HG03439 (cell line): ENCODE data around the gene OR52K1.
"Not testable (repeated sequence)": the region's sequence is repeated elsewhere in the genome, so short reads cannot be mapped to it uniquely, and the experiment has no call there.

ENCODE experiments used
- ATAC-seq: cut with Tn5 transposase; IDR thresholded peaks from one replicate; pipeline ENCODE4 v1.9.1; 2021; ENCODE audit warnings: mild to moderate bottlenecking, moderate library complexity; ENCODE audit not compliant: unreplicated experiment

The OR52K1 gene

GRCh38 chr11:4491405-4491804 lies 9.0 kb downstream of the OR52K1 start:
- not testable (repeated sequence) for ATAC-seq

GRCh38 chr11:4491878-4492606 lies 9.6 kb downstream of the OR52K1 start:
- ATAC-seq: no peak

- ATAC-seq: no peak
Observed at GRCh38 chr11:4493480-4493818, 11.0 kb downstream of the OR52K1 start.

- no peak for ATAC-seq
Observed at GRCh38 chr11:4495487-4495886, 13.0 kb downstream of the OR52K1 start.

- ATAC-seq: no peak
Observed at GRCh38 chr11:4495986-4496385, 13.5 kb downstream of the OR52K1 start.

- no peak for ATAC-seq
Observed at GRCh38 chr11:4496557-4497248, 14.3 kb downstream of the OR52K1 start.

- ATAC-seq: no peak
Observed at GRCh38 chr11:4508886-4509285, 26.4 kb downstream of the OR52K1 start.

- no peak for ATAC-seq
Observed at GRCh38 chr11:4511282-4512245, 29.1 kb downstream of the OR52K1 start.

- ATAC-seq: no peak
Observed at GRCh38 chr11:4514196-4514595, 31.8 kb downstream of the OR52K1 start.

GRCh38 chr11:4522339-4522738 lies 39.9 kb downstream of the OR52K1 start:
- no peak for ATAC-seq

GRCh38 chr11:4522752-4523151 lies 40.3 kb downstream of the OR52K1 start:
- ATAC-seq: no peak

- no peak for ATAC-seq
Observed at GRCh38 chr11:4523666-4524065, 41.2 kb downstream of the OR52K1 start.

- ATAC-seq: no peak
Observed at GRCh38 chr11:4527926-4528325, 45.5 kb downstream of the OR52K1 start.

GRCh38 chr11:4531686-4532085 lies 49.2 kb downstream of the OR52K1 start:
- not testable (repeated sequence) for ATAC-seq

GRCh38 chr11:4539603-4540219 lies 57.3 kb downstream of the OR52K1 start:
- ATAC-seq: no peak

- ATAC-seq: no peak
Observed at GRCh38 chr11:4541071-4541470, 58.6 kb downstream of the OR52K1 start.
